Activated CD8-positive, alpha-beta memory T cell treated with anti-CD3 and anti-CD28 coated beads for 1 hour (primary cell): ENCODE measurements around the gene TRHDE.

Experiments used
- DNase-seq, 2 donors: peaks; one replicate each; pipeline ENCODE4 v3.0.0-alpha.2; 2020; ENCODE audit warnings: low read depth in 1 of 2; ENCODE audit errors: extremely low read depth in 1 of 2

TRHDE gene

DNA sequence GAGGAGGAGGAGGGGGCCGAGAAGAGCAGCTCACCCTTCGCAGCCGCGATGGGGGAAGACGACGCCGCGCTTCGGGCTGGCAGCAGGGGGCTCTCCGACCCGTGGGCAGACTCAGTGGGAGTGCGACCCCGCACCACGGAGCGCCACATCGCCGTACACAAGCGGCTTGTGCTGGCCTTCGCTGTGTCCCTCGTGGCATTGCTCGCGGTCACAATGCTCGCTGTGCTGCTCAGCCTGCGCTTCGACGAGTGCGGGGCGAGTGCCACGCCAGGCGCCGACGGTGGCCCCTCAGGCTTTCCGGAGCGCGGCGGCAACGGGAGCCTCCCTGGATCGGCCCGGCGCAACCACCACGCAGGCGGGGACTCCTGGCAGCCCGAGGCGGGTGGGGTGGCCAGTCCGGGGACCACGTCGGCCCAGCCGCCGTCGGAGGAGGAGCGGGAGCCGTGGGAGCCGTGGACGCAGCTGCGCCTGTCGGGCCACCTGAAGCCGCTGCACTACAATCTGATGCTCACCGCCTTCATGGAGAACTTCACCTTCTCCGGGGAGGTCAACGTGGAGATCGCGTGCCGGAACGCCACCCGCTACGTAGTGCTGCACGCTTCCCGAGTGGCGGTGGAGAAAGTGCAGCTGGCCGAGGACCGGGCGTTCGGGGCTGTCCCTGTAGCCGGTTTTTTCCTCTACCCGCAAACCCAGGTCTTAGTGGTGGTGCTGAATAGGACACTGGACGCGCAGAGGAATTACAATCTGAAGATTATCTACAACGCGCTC lies 745 bp downstream of the TRHDE start:
- no peak for DNase-seq

DNA sequence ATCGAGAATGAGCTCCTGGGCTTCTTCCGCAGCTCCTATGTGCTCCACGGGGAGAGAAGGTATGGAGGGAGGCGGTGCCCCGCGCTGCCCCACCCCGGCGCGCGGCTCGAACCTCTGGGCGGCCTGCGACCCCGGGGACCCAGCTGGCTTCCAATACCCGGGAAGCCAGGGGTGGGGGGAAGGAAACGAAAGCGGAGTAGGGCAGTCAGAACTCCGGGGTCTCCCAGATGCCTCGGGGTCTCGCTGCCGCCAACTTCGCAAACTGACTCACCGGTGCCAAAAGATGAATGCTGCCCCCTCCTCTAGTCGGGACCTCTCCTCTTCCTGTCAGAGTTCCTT lies 1.3 kb downstream of the TRHDE start:
- no peak for DNase-seq

DNA sequence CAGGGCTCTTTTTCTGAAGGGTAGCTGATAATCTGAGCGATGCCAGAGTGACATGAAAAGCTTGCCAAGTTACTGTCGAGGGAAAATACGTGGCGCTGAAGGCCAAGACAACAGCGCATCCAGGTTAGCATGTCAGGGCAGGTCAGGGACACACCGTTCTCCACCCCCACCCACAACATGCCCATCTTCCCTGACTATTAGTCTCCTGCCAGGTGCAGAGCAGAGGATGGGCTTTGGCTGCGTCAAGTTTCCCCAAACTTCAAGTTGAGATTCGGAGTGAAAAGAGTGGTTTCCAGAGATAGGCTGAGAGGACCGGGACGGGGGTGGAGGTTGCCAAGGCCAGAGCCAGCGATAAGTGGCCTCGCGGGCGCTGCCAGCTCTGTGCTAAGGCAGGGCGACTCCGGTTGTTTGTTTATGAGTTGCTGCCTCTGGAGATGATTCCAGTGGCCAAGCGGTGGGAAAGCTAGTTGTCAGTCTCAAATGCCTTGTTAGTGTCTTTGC lies 1.7 kb downstream of the TRHDE start:
- DNase-seq, result no peak

DNA sequence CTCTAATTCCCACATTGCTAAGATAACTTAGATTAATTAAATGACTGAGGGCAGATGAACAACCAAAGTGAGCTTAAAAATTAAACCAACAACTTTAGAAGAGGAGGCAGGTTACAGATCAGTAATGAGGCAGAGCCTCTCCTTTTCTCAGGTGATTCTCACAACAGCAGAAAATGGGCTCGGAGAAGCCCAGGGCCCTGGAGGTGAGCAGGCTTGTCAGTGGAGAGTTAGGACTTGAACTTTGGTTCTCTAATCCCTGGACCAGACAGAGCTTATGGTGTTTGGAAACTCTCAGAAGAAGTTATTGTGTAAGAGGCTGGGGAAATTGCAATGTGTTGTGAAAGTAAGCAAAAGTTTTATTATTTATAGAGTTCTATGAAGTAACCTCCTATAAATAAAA lies 2.8 kb downstream of the TRHDE start:
- no peak for DNase-seq

DNA sequence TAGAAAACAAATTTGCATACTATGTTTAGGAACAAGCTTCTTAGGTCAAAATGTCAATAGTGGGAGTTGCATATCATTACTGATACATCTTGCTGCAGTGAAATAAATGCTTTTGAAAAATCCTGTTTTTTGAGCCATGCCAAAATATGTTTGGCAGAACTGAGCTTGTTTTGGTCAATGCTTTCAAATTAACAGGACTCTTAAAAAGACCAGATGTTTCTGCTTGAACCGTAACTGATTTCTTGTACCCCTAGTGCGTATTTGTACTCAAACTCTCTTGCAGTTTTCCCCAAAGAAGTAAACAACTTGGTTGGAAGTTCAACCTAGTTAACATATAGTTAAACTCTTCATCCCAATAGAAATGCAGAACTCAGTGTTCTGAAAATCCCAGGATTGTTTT lies 3.4 kb downstream of the TRHDE start:
- DNase-seq, result no peak

DNA sequence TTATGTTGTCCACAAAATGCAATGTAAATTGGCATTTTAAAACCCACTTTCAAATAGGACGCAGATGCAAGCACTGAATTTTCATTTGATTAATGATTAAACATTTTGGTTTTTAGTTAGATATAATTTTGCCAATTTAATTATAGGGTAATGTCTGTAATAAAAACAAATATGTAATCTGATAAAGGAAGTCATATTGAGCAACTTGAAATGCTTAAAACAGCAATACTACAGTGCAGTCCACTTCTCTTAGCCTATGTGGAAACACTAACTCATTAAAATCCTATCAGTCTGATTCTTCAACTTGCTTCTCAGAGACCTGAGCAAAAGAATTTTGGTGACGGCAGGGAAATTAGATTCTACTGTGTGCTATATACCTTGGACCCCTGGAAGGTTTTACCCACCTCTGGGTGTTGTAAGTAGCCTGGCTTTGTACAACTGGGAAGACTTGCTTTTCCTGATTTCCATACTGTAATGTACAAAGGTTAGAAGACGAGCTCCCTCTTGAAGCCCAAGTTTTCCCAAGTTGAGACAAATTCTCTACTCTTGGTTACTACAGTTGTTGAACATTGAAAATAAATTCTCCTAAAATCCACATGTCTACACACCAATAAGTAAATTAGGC lies 4.1 kb downstream of the TRHDE start:
- DNase-seq, result no peak

DNA sequence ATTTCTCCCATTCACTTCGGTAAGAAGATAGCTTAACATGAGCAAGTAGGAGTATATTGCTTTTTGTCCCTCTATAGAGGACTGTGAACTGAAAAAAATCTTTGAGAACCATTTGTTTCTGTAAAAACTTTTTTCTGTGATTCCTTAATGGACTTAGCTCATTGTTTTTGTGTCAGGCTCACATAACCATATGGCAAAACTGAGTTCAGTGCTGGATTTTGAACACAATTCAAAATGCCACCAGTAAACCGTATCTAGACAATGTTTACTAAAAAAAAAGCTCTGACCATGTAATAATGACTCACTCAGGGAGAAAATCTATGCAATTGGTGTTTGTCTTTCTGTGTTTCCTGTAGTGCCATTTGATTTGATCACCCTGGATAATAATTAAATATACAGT lies 5.2 kb downstream of the TRHDE start:
- no peak for DNase-seq

DNA sequence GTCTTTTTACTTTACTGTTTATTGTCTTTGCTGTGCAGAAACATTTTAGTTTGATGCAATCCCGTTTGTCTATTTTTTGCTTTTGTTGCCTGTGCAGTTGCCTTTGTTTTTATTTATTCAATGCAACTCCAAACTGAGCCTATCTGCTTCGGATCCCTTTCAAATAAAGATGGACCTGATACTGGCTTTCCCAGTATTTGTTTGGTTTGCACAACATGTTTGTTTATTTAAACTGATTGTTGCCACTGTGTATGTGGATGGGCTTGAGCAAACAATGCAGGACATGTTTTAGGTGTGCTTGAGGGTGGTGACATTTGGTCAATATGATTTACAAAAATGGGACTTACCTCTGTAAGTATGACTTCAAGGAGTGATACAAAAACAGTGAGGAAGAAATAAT lies 6.7 kb downstream of the TRHDE start:
- no peak for DNase-seq

DNA sequence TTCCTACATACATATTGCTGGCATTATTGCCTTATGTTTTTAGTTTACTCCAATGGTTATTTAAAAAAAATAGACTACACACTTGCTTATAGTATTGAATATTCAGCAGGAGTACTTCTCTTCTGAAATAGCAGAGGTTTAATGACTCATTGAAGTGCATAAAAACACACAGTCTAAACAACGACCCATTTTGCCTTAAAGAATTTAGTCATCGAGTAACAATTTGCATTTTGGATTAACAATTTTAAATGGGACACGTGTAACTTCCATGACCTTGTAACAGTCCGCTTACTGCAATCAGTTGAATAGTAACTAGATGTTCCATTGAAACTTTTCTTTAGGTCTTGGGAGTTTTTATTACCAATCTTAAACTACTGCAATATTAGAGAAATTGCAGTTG lies 9.0 kb downstream of the TRHDE start:
- no peak for DNase-seq

DNA sequence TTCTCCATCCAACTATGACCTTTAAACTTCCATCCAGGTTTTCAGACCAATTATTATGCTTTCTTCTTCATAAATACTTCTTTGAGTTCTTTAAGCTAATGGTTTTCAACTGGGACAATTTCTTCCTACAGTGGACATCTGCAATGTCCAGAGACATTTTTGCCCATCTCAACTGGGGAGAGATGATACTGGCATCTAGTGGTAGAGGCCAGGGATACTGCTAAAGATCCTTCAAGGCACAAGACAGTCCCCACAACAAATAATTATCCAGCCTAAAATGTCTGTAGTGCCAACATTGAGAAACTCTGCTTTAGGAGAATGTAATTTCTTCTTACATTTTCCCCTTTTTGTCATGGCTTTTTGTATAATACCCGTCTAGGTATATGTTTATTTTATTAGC lies 10.6 kb downstream of the TRHDE start:
- DNase-seq, result no peak

DNA sequence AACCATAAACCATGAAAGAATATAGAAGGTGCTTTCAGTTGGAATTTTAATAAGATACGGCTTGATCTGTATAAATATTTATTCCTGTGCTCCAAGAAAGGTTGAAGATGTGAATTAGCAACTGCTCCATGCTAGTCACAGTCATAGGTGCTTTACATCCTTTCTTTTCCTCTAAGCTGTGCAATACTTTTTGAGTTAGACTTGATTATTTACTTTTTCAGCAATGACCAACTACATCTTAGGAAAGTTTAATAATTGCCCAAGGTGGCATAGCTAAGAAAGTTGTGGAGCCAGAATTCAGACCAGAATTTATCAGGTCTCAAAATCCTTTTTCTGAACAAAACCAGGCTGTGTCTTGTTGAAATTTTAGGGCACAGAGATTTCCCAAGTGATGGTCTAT lies 13.7 kb downstream of the TRHDE start:
- no peak for DNase-seq

DNA sequence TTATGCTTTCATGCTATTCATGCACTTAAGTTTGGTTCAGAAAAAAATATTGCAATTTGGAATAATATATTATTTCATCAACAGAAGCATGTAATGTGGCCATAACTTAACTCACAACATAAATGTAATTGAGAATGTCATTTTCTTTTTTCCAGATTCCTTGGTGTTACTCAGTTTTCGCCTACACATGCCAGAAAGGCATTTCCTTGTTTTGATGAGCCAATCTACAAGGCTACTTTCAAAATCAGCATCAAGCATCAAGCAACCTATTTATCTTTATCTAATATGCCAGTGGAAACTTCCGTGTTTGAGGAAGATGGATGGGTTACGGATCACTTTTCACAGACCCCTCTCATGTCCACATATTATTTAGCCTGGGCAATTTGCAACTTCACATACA lies 14.4 kb downstream of the TRHDE start:
- no peak for DNase-seq

DNA sequence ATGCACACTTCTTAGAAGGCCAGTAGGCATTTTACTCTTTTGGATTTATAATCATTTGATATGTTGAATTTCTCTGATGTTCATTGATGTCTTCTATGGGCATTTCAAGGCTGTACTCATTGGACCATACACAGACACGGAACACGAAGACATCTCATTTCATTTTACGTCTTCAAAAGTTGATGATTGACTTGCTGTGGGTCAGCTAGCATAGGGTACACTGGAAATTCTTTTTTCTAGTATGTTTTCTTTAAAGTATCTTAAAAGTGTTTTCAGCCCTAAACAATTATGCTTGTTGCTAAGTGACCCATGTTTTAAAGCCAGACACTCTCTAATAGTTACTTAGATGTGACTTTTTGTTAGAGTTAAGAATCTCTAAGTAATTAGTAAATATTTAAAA lies 16.3 kb downstream of the TRHDE start:
- DNase-seq, result no peak

DNA sequence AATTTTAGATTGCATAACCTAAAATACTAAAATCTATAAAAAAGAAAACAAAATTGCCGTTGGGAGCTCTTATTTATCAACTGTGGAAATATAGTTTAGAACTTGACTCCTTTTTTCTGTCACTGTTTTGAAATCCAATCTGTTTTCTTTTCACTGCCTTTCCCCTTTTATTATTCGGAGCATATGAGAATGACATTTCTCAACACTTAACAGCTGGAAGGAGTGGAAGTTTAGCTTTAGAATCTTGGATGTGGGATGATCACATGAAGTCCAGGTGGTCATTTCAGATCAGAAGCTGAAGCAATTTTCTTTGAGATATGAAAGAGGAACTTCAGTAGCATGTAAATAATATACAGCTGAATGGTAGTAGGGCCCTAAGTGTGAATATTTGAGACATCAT lies 16.7 kb downstream of the TRHDE start:
- no peak for DNase-seq

DNA sequence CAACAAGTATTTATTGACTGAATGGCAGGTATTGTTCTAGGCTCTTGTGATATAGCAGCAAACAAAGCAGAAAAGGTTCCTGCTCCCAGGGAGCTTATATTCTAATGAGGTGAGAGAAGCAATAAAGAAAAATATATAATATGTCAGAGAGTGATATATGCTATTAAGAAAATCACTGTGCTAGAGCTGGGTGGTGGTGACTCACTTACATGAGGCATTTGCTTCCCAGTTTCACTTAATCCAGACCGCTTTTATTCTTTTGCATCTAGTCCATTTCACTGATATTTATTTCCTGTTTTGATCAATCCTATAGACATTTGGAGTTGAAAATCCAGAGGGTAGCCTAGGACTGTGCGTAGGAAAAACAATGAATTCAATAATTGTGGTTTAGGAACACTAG lies 17.5 kb downstream of the TRHDE start:
- no peak for DNase-seq

DNA sequence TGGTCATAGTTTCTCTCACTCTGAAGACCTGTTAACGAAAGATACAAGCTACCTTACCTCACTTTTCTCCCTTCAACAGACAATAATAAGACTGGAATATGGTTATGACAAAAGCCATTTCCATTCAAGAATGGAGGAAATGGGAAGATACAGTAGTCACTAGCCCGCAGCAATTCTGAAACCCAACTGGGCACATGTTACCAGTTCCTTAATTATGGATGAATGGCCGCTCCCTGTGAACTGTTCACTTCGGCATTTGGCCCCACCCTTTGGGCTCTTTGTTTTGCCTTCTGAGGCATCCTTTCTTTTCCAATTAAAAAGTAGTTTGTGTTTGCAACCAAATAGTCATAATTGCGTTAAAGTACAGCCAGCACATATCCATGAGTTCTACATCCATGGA lies 19.0 kb downstream of the TRHDE start:
- DNase-seq, result no peak

DNA sequence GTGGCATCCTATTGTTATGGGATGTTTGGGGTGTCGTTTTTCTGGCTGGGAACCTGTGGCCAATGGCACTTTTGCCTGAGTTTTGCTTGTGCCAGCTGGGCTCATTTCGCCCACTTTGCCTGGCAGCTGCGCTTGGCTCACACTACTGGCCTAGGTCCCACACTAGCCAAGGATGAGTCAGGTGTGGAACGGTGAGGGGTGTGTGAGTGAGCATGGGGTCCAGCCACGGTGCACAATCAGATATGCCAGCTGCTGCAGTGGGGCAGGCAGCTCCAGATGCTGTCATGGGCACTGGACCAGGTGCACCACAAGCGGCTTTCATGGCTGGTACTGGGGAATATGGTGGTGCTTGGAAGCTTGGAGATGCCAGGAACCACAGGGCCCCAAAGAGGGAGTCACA lies 21.5 kb downstream of the TRHDE start:
- DNase-seq, result no peak

DNA sequence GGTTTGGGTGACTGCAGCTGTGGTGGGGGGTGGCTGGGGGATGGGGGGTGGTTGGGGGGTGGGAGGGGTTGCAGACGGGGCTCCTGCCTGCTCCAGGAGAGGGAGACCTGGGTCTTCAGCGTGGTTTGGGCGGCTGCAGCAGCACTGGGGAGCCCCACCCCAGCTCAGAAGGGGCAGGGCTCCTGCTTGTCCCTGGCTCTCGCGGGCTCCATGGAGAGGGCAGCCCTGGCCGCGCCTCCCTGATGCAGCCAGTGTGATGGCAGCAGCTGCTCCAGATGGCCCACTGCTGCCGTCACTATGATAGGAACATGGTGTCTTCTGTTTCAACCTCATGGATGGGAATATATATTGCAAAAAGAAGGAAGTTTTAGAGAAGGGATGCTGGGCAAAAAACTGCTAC lies 22.9 kb downstream of the TRHDE start:
- DNase-seq, result no peak

DNA sequence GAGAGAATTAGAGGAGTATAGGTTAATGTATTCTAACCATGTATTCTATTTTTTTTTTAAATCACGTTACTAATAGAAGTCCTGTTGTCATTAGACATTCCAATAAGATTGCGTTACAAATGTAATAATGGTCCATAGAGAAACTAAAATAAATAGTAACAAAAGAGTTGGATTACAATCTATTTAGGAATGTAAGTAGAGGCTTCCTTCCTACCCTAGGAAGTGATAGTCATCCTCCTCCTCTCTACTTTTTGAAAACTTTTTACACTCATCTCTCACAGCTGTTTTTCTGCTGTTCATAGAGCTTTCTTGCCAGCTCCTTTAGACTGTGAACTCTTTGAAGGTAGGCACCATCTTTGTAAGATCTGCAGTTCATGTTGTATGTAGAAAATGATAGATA lies 23.6 kb downstream of the TRHDE start:
- DNase-seq, result no peak

DNA sequence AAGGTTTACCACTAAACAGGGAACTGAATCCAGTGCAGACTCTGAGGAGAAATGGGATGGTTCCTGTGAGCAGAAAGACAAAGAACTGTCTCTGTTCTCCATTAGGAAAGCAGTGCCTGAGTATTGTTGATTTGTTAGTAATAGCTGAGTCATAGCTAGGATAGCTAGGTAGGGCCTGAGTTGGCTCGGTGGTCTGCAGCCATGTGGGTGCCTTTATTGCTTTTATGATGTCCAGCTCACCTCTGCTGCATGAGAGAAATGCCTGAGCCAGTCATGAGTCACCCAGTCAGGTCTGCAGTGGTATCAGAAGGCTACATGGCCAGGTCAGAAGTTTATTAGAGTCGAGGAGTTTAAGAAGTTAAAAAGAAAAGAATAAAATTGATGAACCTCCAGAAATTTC lies 24.2 kb downstream of the TRHDE start:
- no peak for DNase-seq

DNA sequence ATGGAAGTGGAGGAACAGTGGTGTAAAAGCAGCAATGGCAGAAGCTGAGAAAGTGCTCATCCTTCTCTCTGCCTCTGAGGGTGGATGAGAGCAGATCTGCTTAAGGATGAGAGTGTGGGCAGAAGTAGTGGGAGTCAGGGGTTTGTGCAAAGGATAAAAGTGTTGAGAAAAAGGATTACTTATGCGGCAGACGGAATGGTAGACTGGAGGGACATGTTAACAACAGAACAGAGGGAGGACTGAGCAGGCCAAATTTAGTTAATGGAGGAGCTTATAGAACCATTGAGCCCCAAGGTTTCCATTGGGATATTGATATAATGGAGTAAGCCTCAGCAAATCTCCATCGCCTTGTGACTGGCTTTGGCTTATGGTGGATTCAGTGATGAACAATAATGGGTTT lies 25.5 kb downstream of the TRHDE start:
- no peak for DNase-seq

DNA sequence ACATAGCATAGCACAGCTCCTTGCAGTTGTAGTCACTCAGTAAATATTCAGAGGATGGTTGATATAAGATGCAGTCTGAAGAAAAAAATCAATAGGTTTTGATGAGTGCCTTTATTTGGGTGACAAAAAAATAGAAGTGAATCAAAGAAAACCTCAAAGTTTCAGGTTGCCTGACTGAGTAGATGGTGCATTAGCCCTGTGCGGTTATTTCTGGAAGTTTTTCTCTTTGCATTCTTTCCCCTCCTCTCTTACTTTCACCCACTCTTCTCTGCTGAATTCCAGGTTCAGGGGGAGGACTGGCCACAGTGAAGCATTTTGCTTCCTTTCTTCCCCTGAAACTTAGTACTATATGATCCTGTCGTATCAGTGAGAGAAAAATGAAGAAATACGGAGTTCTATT lies 28.6 kb downstream of the TRHDE start:
- no peak for DNase-seq

DNA sequence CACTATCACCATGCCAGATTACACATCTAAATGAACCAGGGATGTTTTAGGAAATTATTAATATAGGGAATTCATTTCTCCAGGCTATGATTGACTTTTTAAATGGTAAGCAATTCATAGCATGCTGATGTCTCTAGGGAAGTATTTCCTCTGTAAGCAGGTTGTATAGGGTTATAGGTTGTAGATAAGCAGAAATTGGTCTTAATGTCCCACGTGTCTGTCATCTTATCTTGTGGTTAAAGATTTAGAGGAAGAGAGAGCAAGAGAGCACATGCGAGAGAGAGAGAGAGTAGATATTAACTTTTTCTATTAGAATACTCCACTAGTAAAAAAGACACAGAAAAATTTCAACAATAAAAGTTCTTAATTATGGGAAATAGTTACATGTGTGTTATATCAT lies 32.6 kb downstream of the TRHDE start:
- DNase-seq, result no peak
